Activated CD8-positive, alpha-beta T cell treated with anti-CD3 and anti-CD28 coated beads, Interleukin-2, amount 10 ng/mL, durations not matched to agents 7 days and 5 days (primary cell): Measurements from ENCODE around the gene NRN1L. TPM values are rescaled to one million over a fixed set of nuclear protein-coding genes. Genes with fewer than 3 reads are reported as not detected.
"Not testable (repeated sequence)": the region's sequence is repeated elsewhere in the genome, so short reads cannot be mapped to it uniquely, and the experiment has no call there.

Source experiments
- ATAC-seq: fragments of 150-1000 bp; cut with Tn5 transposase; one replicate; pipeline ENCODE4 v1.10.0; 2021; ENCODE audit warnings: moderate library complexity
- CTCF ChIA-PET: fragments of 350-600 bp; sonication (Branson Sonifier 250); formaldehyde crosslinking; loops from one replicate; lab custom pipeline; 2021; ENCODE audit warnings: antibody characterized with exemption; lab: Charles Lee
- POLR2A ChIA-PET: fragments of 350-600 bp; sonication (Branson Sonifier 250); formaldehyde crosslinking; loops from one replicate; lab custom pipeline; 2021; ENCODE audit warnings: antibody characterized with exemption; lab: Charles Lee
- DNase-seq: peaks from one replicate; pipeline ENCODE4 v3.0.0-alpha.2; 2020
- H3K27ac Mint-ChIP-seq: one replicate; pipeline ENCODE4 v1.8.0; 2021; ENCODE audit warnings: mild to moderate bottlenecking, mixed read lengths
- H3K27me3 Mint-ChIP-seq: one replicate; pipeline ENCODE4 v1.8.0; 2021; ENCODE audit warnings: low read depth, mixed read lengths
- H3K36me3 Mint-ChIP-seq: one replicate; pipeline ENCODE4 v1.8.0; 2021; ENCODE audit warnings: low read depth, mixed read lengths
- H3K4me1 Mint-ChIP-seq: one replicate; pipeline ENCODE4 v1.8.0; 2021; ENCODE audit warnings: low read depth, mixed read lengths
- H3K4me3 Mint-ChIP-seq: one replicate; pipeline ENCODE4 v1.8.0; 2021; ENCODE audit warnings: mild to moderate bottlenecking, mixed read lengths
- H3K9me3 Mint-ChIP-seq: one replicate; pipeline ENCODE4 v1.8.0; 2022; ENCODE audit warnings: mixed read lengths; ENCODE audit not compliant: insufficient read depth
- total RNA-seq, 2 experiments: library from RNA; stranded (reverse); gene quantifications; one replicate each; pipeline ENCODE4 v1.2.3, GENCODE V29; 2021

The NRN1L gene
- total RNA-seq, 2 experiments from 2014 or later: 1.2 to 1.4 TPM

GRCh38 chr16:67902831-67903230 lies 18.1 kb downstream of the NRN1L start:
- no peak for DNase-seq
- ChIA-PET POLR2A (interaction anchor here (0.7 to 2.4 kb wide), 2 partner anchors 32 to 330 kb away, joined by 3 to 6 read pairs; no protein-coding TSS in a partner anchor), CTCF (no interaction called here)
- H3K27me3 Mint-ChIP-seq: no peaks in the 10 kb centered on the region
- H3K9me3 Mint-ChIP-seq: no peaks in the 10 kb centered on the region
- H3K4me1 Mint-ChIP-seq: peaks cover 5% of the 10 kb centered on the region
- no peak overlapping the region for H3K4me3 Mint-ChIP-seq
- H3K36me3 Mint-ChIP-seq: peaks cover 4% of the 10 kb centered on the region
- no peak for ATAC-seq
- H3K27ac Mint-ChIP-seq: no peak overlapping the region

- no peak overlapping the region for H3K4me3 Mint-ChIP-seq
- DNase-seq (no peak), ATAC-seq (no peak)
- ChIA-PET CTCF (interaction anchor here (1.0 to 1.5 kb wide), 3 partner anchors 11 to 387 kb away, joined by 3 to 12 read pairs (median 3); no protein-coding TSS in a partner anchor), POLR2A (interaction anchor here (1.1 kb wide), 1 partner anchor 29 kb away, joined by 3 read pairs; the partner anchor contains the start of gene PSMB10)
- peaks cover 15% of the 10 kb centered on the region for H3K36me3 Mint-ChIP-seq
- H3K27me3 Mint-ChIP-seq: no peaks in the 10 kb centered on the region
- H3K4me1 Mint-ChIP-seq: peaks cover 17% of the 10 kb centered on the region
- H3K27ac Mint-ChIP-seq: peak overlapping the region; percentile 28
- H3K9me3 Mint-ChIP-seq: no peaks in the 10 kb centered on the region
These were observed 22.9 kb downstream of the NRN1L start for GRCh38 chr16:67907397-67908180.

- Mint-ChIP-seq H3K4me3 (no peak overlapping the region), H3K27ac (peak overlapping the region; percentile 64), H3K36me3 (peaks cover 11% of the 10 kb centered on the region), H3K9me3 (no peaks in the 10 kb centered on the region), H3K27me3 (no peaks in the 10 kb centered on the region), H3K4me1 (peaks cover 17% of the 10 kb centered on the region)
- POLR2A ChIA-PET: interaction anchor here (1.1 to 1.6 kb wide), 2 partner anchors 25 to 28 kb away, joined by 3 to 4 read pairs; partner anchors contain the start of gene PSMB10
- ATAC-seq: no peak
- DNase-seq: no peak
- CTCF ChIA-PET: interaction anchor here (0.7 to 1.6 kb wide), 5 partner anchors 13 to 33 kb away, joined by 3 to 12 read pairs (median 4); no protein-coding TSS in a partner anchor
These were observed 24.5 kb downstream of the NRN1L start for GRCh38 chr16:67909056-67909742.

GRCh38 chr16:67910158-67910557 lies 25.5 kb downstream of the NRN1L start:
- ATAC-seq (peak; percentile 97), DNase-seq (peak; percentile 69)
- H3K4me1 Mint-ChIP-seq: peaks cover 17% of the 10 kb centered on the region
- ChIA-PET CTCF (interaction anchor here (0.6 to 2.6 kb wide), 13 partner anchors 9 to 417 kb away, joined by 3 to 11 read pairs (median 4); partner anchors contain the start of genes RANBP10 and TSNAXIP1), POLR2A (interaction anchor here (0.6 to 2.0 kb wide), 8 partner anchors 17 to 265 kb away, joined by 3 to 13 read pairs (median 4); partner anchors contain the start of genes CARMIL2 and PSMB10)
- H3K4me3 Mint-ChIP-seq: no peak overlapping the region
- H3K27ac Mint-ChIP-seq: peak overlapping the region; percentile 64
- no peaks in the 10 kb centered on the region for H3K9me3 Mint-ChIP-seq
- no peaks in the 10 kb centered on the region for H3K27me3 Mint-ChIP-seq
- H3K36me3 Mint-ChIP-seq: peaks cover 13% of the 10 kb centered on the region

GRCh38 chr16:67914758-67915495 lies 30.2 kb downstream of the NRN1L start:
- H3K4me3 Mint-ChIP-seq: no peak overlapping the region
- no peak overlapping the region for H3K27ac Mint-ChIP-seq
- no peak for DNase-seq
- H3K36me3 Mint-ChIP-seq: peaks cover 9% of the 10 kb centered on the region
- no peaks in the 10 kb centered on the region for H3K27me3 Mint-ChIP-seq
- CTCF ChIA-PET: interaction anchor here (1.2 to 1.8 kb wide), 2 partner anchors 13 to 98 kb away, joined by 4 to 5 read pairs; no protein-coding TSS in a partner anchor
- POLR2A ChIA-PET: interaction anchor here (0.6 kb wide), 1 partner anchor 54 kb away, joined by 3 read pairs; no protein-coding TSS in a partner anchor
- no peak for ATAC-seq
- H3K9me3 Mint-ChIP-seq: no peaks in the 10 kb centered on the region
- H3K4me1 Mint-ChIP-seq: peaks cover 27% of the 10 kb centered on the region

- H3K4me1 Mint-ChIP-seq: peaks cover 22% of the 10 kb centered on the region
- not testable (repeated sequence) for DNase-seq, ATAC-seq, H3K9me3 Mint-ChIP-seq, H3K4me3 Mint-ChIP-seq, H3K36me3 Mint-ChIP-seq, H3K27me3 Mint-ChIP-seq
- peak overlapping the region; percentile 8 for H3K27ac Mint-ChIP-seq
- POLR2A ChIA-PET: interaction anchor here (0.6 kb wide), 1 partner anchor 54 kb away, joined by 3 read pairs; no protein-coding TSS in a partner anchor
- CTCF ChIA-PET: interaction anchor here (1.2 kb wide), 1 partner anchor 13 kb away, joined by 5 read pairs; no protein-coding TSS in a partner anchor
These were observed 30.7 kb downstream of the NRN1L start for GRCh38 chr16:67915496-67915769.

GRCh38 chr16:67915831-67916723 lies 31.4 kb downstream of the NRN1L start:
- Mint-ChIP-seq H3K36me3 (peaks cover 5% of the 10 kb centered on the region), H3K4me3 (no peak overlapping the region), H3K27ac (peak overlapping the region; percentile 12), H3K27me3 (no peaks in the 10 kb centered on the region), H3K9me3 (no peaks in the 10 kb centered on the region), H3K4me1 (peaks cover 16% of the 10 kb centered on the region)
- no peak for DNase-seq
- no peak for ATAC-seq
- CTCF ChIA-PET: interaction anchor here (1.2 kb wide), 1 partner anchor 12 kb away, joined by 5 read pairs; no protein-coding TSS in a partner anchor
- POLR2A ChIA-PET: interaction anchor here (0.6 to 1.0 kb wide), 2 partner anchors 18 to 55 kb away, joined by 3 read pairs; no protein-coding TSS in a partner anchor

- peak overlapping the region; percentile 53 for H3K27ac Mint-ChIP-seq
- no peak overlapping the region for H3K4me3 Mint-ChIP-seq
- H3K4me1 Mint-ChIP-seq: peaks cover 23% of the 10 kb centered on the region
- POLR2A ChIA-PET: interaction anchor here (1.2 to 1.3 kb wide), 2 partner anchors 19 to 25 kb away, joined by 3 to 5 read pairs; partner anchors contain the start of genes PSKH1 and PSMB10
- H3K27me3 Mint-ChIP-seq: no peaks in the 10 kb centered on the region
- DNase-seq (no peak), ATAC-seq (no peak)
- CTCF ChIA-PET: interaction anchor here (0.7 to 1.0 kb wide), 3 partner anchors 24 to 124 kb away, joined by 3 to 4 read pairs (median 3); no protein-coding TSS in a partner anchor
- peaks cover 5% of the 10 kb centered on the region for H3K36me3 Mint-ChIP-seq
- no peaks in the 10 kb centered on the region for H3K9me3 Mint-ChIP-seq
These were observed 32.6 kb downstream of the NRN1L start for GRCh38 chr16:67917140-67917851.

GRCh38 chr16:67917852-67918236 lies 33.2 kb downstream of the NRN1L start:
- ATAC-seq (peak; percentile 71), DNase-seq (peak; percentile 40)
- Mint-ChIP-seq H3K27me3 (no peaks in the 10 kb centered on the region), H3K4me1 (peaks cover 24% of the 10 kb centered on the region), H3K4me3 (no peak overlapping the region), H3K9me3 (no peaks in the 10 kb centered on the region), H3K27ac (peak overlapping the region; percentile 53), H3K36me3 (peaks cover 5% of the 10 kb centered on the region)
- POLR2A ChIA-PET: interaction anchor here (1.2 to 1.3 kb wide), 2 partner anchors 19 to 25 kb away, joined by 3 to 5 read pairs; partner anchors contain the start of genes PSKH1 and PSMB10
- CTCF ChIA-PET: interaction anchor here (0.7 to 3.3 kb wide), 6 partner anchors 11 to 123 kb away, joined by 3 to 21 read pairs (median 4); no protein-coding TSS in a partner anchor
